H1 (cell line): Measurements from ENCODE around the gene STK39. TPM values are rescaled to one million over a fixed set of nuclear protein-coding genes. Genes with fewer than 3 reads are reported as not detected.

Experiments used
- CTCF ChIA-PET: fragments of 300-600 bp; sonication (Branson Sonifier 250); formaldehyde crosslinking; loops from one replicate; lab custom pipeline; 2021; ENCODE audit not compliant: partially characterized antibody; lab: Charles Lee
- POLR2A ChIA-PET: fragments of 300-600 bp; sonication (Branson Sonifier 250); formaldehyde crosslinking; loops from one replicate; lab custom pipeline; 2021; ENCODE audit warnings: inconsistent platforms; ENCODE audit not compliant: partially characterized antibody; lab: Charles Lee
- DNase-seq, 2 experiments: peaks; one replicate each; pipeline versions ENCODE4 v3.0.0 to v3.0.0-alpha.2; 2010 to 2022; ENCODE audit warnings: low spot score in 2 of 2, low read depth in 1 of 2, mixed read lengths in 1 of 2
- FAIRE-seq: peaks from 2 replicates; lab custom pipeline; 2011; peaks lifted over from hg19 to GRCh38; lab: Jason Lieb, UNC
- H2AFZ ChIP-seq: 2 replicates; pipeline ENCODE4 v1.8.1; 2012; ENCODE audit warnings: low read length, inconsistent platforms
- H2AK5ac ChIP-seq: 2 replicates; pipeline ENCODE4 v1.6.1; 2013; ENCODE audit warnings: low read depth, low read length
- H2BK120ac ChIP-seq: replicated peaks from 2 replicates; pipeline ENCODE3; 2013; ENCODE audit warnings: low read depth, low read length, inconsistent platforms
- H2BK12ac ChIP-seq: 2 replicates; pipeline ENCODE4 v1.6.1; 2013; ENCODE audit warnings: low read depth, low read length
- H2BK15ac ChIP-seq: 2 replicates; pipeline ENCODE4 v1.6.1; 2013; ENCODE audit warnings: low read length
- H2BK20ac ChIP-seq: 2 replicates; pipeline ENCODE4 v1.6.1; 2013; ENCODE audit warnings: low read length
- H2BK5ac ChIP-seq: 2 replicates; pipeline ENCODE4 v1.6.1; 2013; ENCODE audit warnings: low read depth, low read length
- H3K14ac ChIP-seq: 2 replicates; pipeline ENCODE4 v1.6.1; 2013; ENCODE audit warnings: inconsistent platforms; ENCODE audit not compliant: insufficient read length
- H3K18ac ChIP-seq: 2 replicates; pipeline ENCODE4 v1.6.1; 2013; ENCODE audit warnings: low read length; ENCODE audit errors: extremely low read depth
- H3K23ac ChIP-seq: 2 replicates; pipeline ENCODE4 v1.6.1; 2013; ENCODE audit warnings: inconsistent platforms; ENCODE audit not compliant: insufficient read length
- H3K23me2 ChIP-seq: 2 replicates; pipeline ENCODE4 v1.6.1; 2013; ENCODE audit warnings: low read depth, low read length
- H3K27ac ChIP-seq: 2 replicates; pipeline ENCODE4 v1.6.1; 2011; ENCODE audit warnings: low read depth, low read length, inconsistent platforms
- H3K27me3 ChIP-seq, 4 experiments: replicated peaks in 1 of 4; 1 replicate in 1 of 4; 2 replicates in 3 of 4; pipeline versions ENCODE4 v1.6.1 to v1.8.1; 2011 to 2013; ENCODE audit warnings: low read length in 3 of 4, mild to moderate bottlenecking in 3 of 4, inconsistent platforms in 2 of 4, mixed read lengths in 2 of 4, moderate library complexity in 1 of 4; ENCODE audit not compliant: control insufficient read depth in 3 of 4, insufficient read depth in 3 of 4; ENCODE audit errors: extremely low read depth in 1 of 4
- H3K36me3 ChIP-seq, 4 experiments: 2 replicates each; pipeline versions ENCODE4 v1.6.1 to v1.8.1; 2011 to 2013; ENCODE audit warnings: mild to moderate bottlenecking in 4 of 4, low read length in 3 of 4, moderate library complexity in 2 of 4, control low read depth in 1 of 4, inconsistent platforms in 1 of 4; ENCODE audit not compliant: insufficient read depth in 4 of 4, control insufficient read depth in 2 of 4
- H3K4ac ChIP-seq: replicated peaks from 2 replicates; pipeline ENCODE3; 2013; ENCODE audit warnings: low read length, low read depth, mixed read lengths, inconsistent platforms; ENCODE audit not compliant: insufficient read length
- H3K4me1 ChIP-seq, 4 experiments: replicated peaks in 1 of 4; 1 replicate in 1 of 4; 2 replicates in 3 of 4; pipeline versions ENCODE4 v1.6.1 to v1.8.1; 2011 to 2013; ENCODE audit warnings: low read length in 3 of 4, inconsistent platforms in 2 of 4, mixed read lengths in 1 of 4; ENCODE audit not compliant: insufficient read depth in 4 of 4, control insufficient read depth in 3 of 4
- H3K4me2 ChIP-seq, 2 experiments: 2 replicates each; pipeline versions ENCODE4 v1.6.1 to v1.8.1; 2011 to 2013; ENCODE audit warnings: low read depth in 2 of 2, low read length in 2 of 2, control low read depth in 1 of 2, inconsistent platforms in 1 of 2, mild to moderate bottlenecking in 1 of 2; ENCODE audit not compliant: insufficient read depth in 1 of 2
- H3K4me3 ChIP-seq, 4 experiments: fragments of 200-600, 300-600 bp in 1 of 4; sonication (generic), shearing (Covaris generic), sonication (Bioruptor Twin) in 1 of 4; 2 replicates each; pipeline versions ENCODE4 v1.5.1 to v1.8.1; 2011 to 2016; ENCODE audit warnings: low read length in 4 of 4, low read depth in 3 of 4, control low read depth in 2 of 4, inconsistent platforms in 2 of 4, mild to moderate bottlenecking in 2 of 4, mixed read lengths in 1 of 4, moderate library complexity in 1 of 4; ENCODE audit not compliant: insufficient read depth in 2 of 4; ENCODE audit errors: extremely low read depth in 1 of 4
- H3K56ac ChIP-seq: replicated peaks from 2 replicates; pipeline ENCODE3; 2013; ENCODE audit warnings: low read depth, mild to moderate bottlenecking, mixed read lengths, low read length, inconsistent platforms; ENCODE audit not compliant: insufficient read length
- H3K79me1 ChIP-seq: 2 replicates; pipeline ENCODE4 v1.6.1; 2013; ENCODE audit warnings: low read depth, low read length, control low read depth
- H3K79me2 ChIP-seq, 2 experiments: 2 replicates each; pipeline versions ENCODE4 v1.6.1 to v1.8.1; 2012 to 2013; ENCODE audit warnings: low read length in 2 of 2, mild to moderate bottlenecking in 2 of 2, inconsistent platforms in 1 of 2; ENCODE audit not compliant: insufficient read depth in 2 of 2, control insufficient read depth in 1 of 2
- H3K9ac ChIP-seq, 4 experiments: replicated peaks in 1 of 4; 1 replicate in 1 of 4; 2 replicates in 3 of 4; pipeline versions ENCODE4 v1.6.1 to v1.8.1; 2011 to 2013; ENCODE audit warnings: low read depth in 3 of 4, low read length in 3 of 4, control low read depth in 2 of 4, mild to moderate bottlenecking in 2 of 4, moderate library complexity in 2 of 4, inconsistent platforms in 1 of 4; ENCODE audit errors: extremely low read depth in 1 of 4
- H3K9me3 ChIP-seq, 2 experiments: 2 replicates each; pipeline versions ENCODE4 v1.6.1 to v1.8.1; 2012 to 2013; ENCODE audit warnings: mild to moderate bottlenecking in 2 of 2, moderate library complexity in 2 of 2, control low read depth in 1 of 2, inconsistent platforms in 1 of 2, low read depth in 1 of 2, low read length in 1 of 2, mixed read lengths in 1 of 2; ENCODE audit not compliant: insufficient read depth in 2 of 2
- H4K20me1 ChIP-seq, 2 experiments: replicated peaks in 1 of 2; 2 replicates each; pipeline versions ENCODE3 to v1.8.1; 2011 to 2013; ENCODE audit warnings: inconsistent platforms in 2 of 2, low read length in 2 of 2, mild to moderate bottlenecking in 1 of 2; ENCODE audit not compliant: insufficient read depth in 2 of 2, control insufficient read depth in 1 of 2
- H4K5ac ChIP-seq: 2 replicates; pipeline ENCODE4 v1.6.1; 2013; ENCODE audit warnings: low read length, low read depth, mixed read lengths, inconsistent platforms; ENCODE audit not compliant: insufficient read length
- H4K8ac ChIP-seq: 2 replicates; pipeline ENCODE4 v1.8.0; 2013; ENCODE audit warnings: mild to moderate bottlenecking, moderate library complexity, low read length, inconsistent platforms; ENCODE audit not compliant: insufficient read depth; ENCODE audit errors: extremely low read depth
- H4K91ac ChIP-seq: replicated peaks from 2 replicates; pipeline ENCODE3; 2013; ENCODE audit warnings: low read length, mixed read lengths, inconsistent platforms; ENCODE audit not compliant: insufficient read length
- E2F6 ChIP-seq: IDR thresholded peaks from 2 replicates; pipeline ENCODE4 v1.6.1; 2012; ENCODE audit warnings: inconsistent platforms
- EGR1 ChIP-seq: IDR thresholded peaks from 2 replicates; pipeline ENCODE4 v1.6.1; 2011; ENCODE audit warnings: low read depth, low read length, borderline replicate concordance
- MAFK ChIP-seq: IDR thresholded peaks from 2 replicates; pipeline ENCODE4 v1.6.1; 2012; ENCODE audit warnings: low read depth, mild to moderate bottlenecking, improper control_type of control experiment, low read length
- RBBP5 ChIP-seq: IDR thresholded peaks from 2 replicates; pipeline ENCODE4 v1.7.1; 2012; ENCODE audit warnings: low read depth, mild to moderate bottlenecking, inconsistent platforms, low read length, moderate library complexity, borderline replicate concordance
- SIRT6 ChIP-seq: IDR thresholded peaks from one replicate; pipeline ENCODE4 v1.7.1; 2012; ENCODE audit warnings: low read length, inconsistent platforms
- WGBS, 2 experiments: shearing (Covaris generic) in 1 of 2; methylation state at CpG; one replicate each; pipeline versions ENCODE4 v1.1.6 to v1.1.7; 2013 to 2015; ENCODE audit warnings: low lambda C conversion rate in 2 of 2, mixed read lengths in 2 of 2, inconsistent platforms in 1 of 2, low coverage in 1 of 2, missing lambda C conversion rate in 1 of 2; ENCODE audit not compliant: insufficient replicate concordance in 2 of 2, insufficient coverage in 1 of 2, insufficient read length in 1 of 2; ENCODE audit errors: extremely low coverage in 1 of 2, missing lambda C conversion rate in 1 of 2; 5-methylcytosine and 5-hydroxymethylcytosine counted together
- polyA plus RNA-seq, 7 experiments: library from polyadenylated mRNA; depleted of rRNA in 3 of 7; stranded (reverse) in 5 of 7; unstranded in 2 of 7; fragments of >200 nt in 5 of 7; fragments of 200-250 nt in 2 of 7; gene quantifications; 1 replicate in 5 of 7; 2 replicates in 1 of 7; 4 replicates in 1 of 7; pipeline versions ENCODE4 v1.2.1 to v1.2.3, GENCODE V29; 2011 to 2013; ENCODE audit warnings: missing spikeins in 2 of 7, mixed read lengths in 2 of 7
- total RNA-seq: library from RNA; stranded (reverse); fragmentation: NEBNext Ultra II Directional; extraction: Animal tissue kit (Norgen Biotek cat#: 25700); gene quantifications from 2 replicates; pipeline ENCODE4 v1.2.1, GENCODE V29; 2021

STK39 gene
- total and polyA plus RNA-seq, 2 of the 8 experiments (the other 6 are each of a cell fraction or from before 2014, with no cell fraction given): 13.7 to 23.8 TPM

DNA sequence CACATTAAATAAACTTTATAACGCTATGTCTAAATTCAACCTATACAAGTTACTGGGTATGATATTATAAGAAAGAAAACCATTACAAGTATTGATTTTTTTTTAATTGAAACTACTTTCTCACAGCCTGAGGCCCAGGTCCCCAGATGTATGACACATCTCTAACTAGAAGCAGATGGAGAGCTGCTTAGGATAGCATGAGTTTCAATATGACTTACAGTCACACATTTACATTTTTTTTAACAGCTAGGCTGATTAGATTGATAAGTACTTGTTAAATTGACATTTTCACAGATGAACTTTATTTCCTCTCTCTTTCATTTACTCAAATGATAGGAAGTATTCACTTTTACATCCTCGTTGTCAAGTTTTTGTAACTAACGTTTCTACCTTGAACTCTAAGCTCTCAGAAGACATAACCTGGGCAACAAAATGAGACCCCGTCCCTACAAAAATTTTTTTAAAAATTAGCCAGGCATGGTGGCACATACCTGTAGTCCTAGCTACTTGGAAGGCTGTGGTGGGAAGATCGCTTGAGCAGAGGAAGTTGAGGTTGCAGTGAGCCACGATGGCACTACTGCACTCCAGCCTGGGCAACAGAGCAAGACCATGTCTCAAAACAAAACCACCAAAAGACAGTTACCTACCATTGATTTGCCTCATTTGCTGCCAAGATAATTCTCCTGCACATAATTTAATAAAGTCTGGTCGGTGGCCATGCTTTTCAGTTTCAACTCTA lies 52.4 kb downstream of the STK39 start:
- ChIA-PET POLR2A (no interaction called here), CTCF (interaction anchor here (0.6 to 1.4 kb wide), 3 partner anchors 34 to 1590 kb away, joined by 3 to 6 read pairs (median 3); no protein-coding TSS in a partner anchor)
- Histone ChIP-seq H3K36me3 (no peaks in the 10 kb centered on the region; a peak in 1 of 8 replicates), H2BK15ac (no peak overlapping the region), H4K5ac (no peak overlapping the region), H4K8ac (no peak overlapping the region), H3K9me3 (no peaks in the 10 kb centered on the region), H3K79me2 (no peaks in the 10 kb centered on the region), H3K14ac (no peak overlapping the region), H2BK5ac (no peak overlapping the region), H3K23ac (no peak overlapping the region), H2BK120ac (no peak overlapping the region), H3K4me2 (no peak overlapping the region), H4K20me1 (peaks cover 0 to 2% of the 10 kb centered on the region in 2 experiments), H3K9ac (no peak overlapping the region), H3K27ac (no peak overlapping the region), H3K18ac (no peak overlapping the region), H3K56ac (no peak overlapping the region), H3K4ac (no peak overlapping the region), H3K27me3 (no peaks in the 10 kb centered on the region), H4K91ac (no peak overlapping the region), H3K79me1 (no peaks in the 10 kb centered on the region; the same call in 1 of the 2 replicates), H3K4me1 (peaks cover 0 to 10% (median 3%) of the 10 kb centered on the region in 4 experiments; a peak in 2 of 7 replicates), H2BK20ac (no peak overlapping the region), H2AFZ (no peak overlapping the region), H3K4me3 (no peak overlapping the region), H2AK5ac (no peak overlapping the region), H2BK12ac (no peak overlapping the region), H3K23me2 (no peaks in the 10 kb centered on the region)
- DNase-seq: no peak
- 89% methylated on average over 7 of the region's 7 CpGs; no CpG with 5 or more reads in 1 of the 2 experiments for WGBS, 2 experiments
- FAIRE-seq: no peak
- TF ChIP-seq EGR1 (no peak), RBBP5 (no peak), MAFK (no peak), E2F6 (no peak), SIRT6 (no peak)
